GM21367 (cell line): ENCODE measurements around the gene PLEKHG5.

Experiments
- ATAC-seq: cut with Tn5 transposase; IDR thresholded peaks from one replicate; pipeline ENCODE4 v1.9.1; 2021; ENCODE audit not compliant: unreplicated experiment

Gene PLEKHG5

GRCh38 chr1:6511056-6511455 lies 19.6 kb upstream of the PLEKHG5 start:
- no peak for ATAC-seq

GRCh38 chr1:6510493-6510892 lies 19.0 kb upstream of the PLEKHG5 start:
- ATAC-seq = no peak

GRCh38 chr1:6509919-6510291 lies 18.4 kb upstream of the PLEKHG5 start:
- ATAC-seq = no peak

- no peak for ATAC-seq
These were observed 17.9 kb upstream of the PLEKHG5 start for GRCh38 chr1:6509220-6509918.

GRCh38 chr1:6508816-6509189 lies 17.3 kb upstream of the PLEKHG5 start:
- ATAC-seq = no peak

- no peak for ATAC-seq
These were observed 16.8 kb upstream of the PLEKHG5 start for GRCh38 chr1:6508154-6508815.

GRCh38 chr1:6507461-6507911 lies 16.0 kb upstream of the PLEKHG5 start:
- no peak for ATAC-seq

GRCh38 chr1:6507037-6507428 lies 15.6 kb upstream of the PLEKHG5 start:
- no peak for ATAC-seq

- no peak for ATAC-seq
These were observed 15.0 kb upstream of the PLEKHG5 start for GRCh38 chr1:6506210-6507036.

- no peak for ATAC-seq
These were observed 14.1 kb upstream of the PLEKHG5 start for GRCh38 chr1:6505367-6506209.

- no peak for ATAC-seq
These were observed 13.4 kb upstream of the PLEKHG5 start for GRCh38 chr1:6504887-6505286.

GRCh38 chr1:6503884-6504602 lies 12.6 kb upstream of the PLEKHG5 start:
- no peak for ATAC-seq

GRCh38 chr1:6502000-6502891 lies 10.8 kb upstream of the PLEKHG5 start:
- no peak for ATAC-seq

- ATAC-seq = no peak
These were observed 9.9 kb upstream of the PLEKHG5 start for GRCh38 chr1:6501279-6501813.

GRCh38 chr1:6500544-6501278 lies 9.2 kb upstream of the PLEKHG5 start:
- ATAC-seq = no peak

- no peak for ATAC-seq
These were observed 7.8 kb upstream of the PLEKHG5 start for GRCh38 chr1:6499296-6499695.

GRCh38 chr1:6498576-6499111 lies 7.2 kb upstream of the PLEKHG5 start:
- ATAC-seq = no peak
